HG03439 (cell line): ENCODE data around the gene LCLAT1.
"Not testable (repeated sequence)": the region's sequence is repeated elsewhere in the genome, so short reads cannot be mapped to it uniquely, and the experiment has no call there.

Experiments
- ATAC-seq: cut with Tn5 transposase; IDR thresholded peaks from one replicate; pipeline ENCODE4 v1.9.1; 2021; ENCODE audit warnings: mild to moderate bottlenecking, moderate library complexity; ENCODE audit not compliant: unreplicated experiment

The LCLAT1 gene

DNA sequence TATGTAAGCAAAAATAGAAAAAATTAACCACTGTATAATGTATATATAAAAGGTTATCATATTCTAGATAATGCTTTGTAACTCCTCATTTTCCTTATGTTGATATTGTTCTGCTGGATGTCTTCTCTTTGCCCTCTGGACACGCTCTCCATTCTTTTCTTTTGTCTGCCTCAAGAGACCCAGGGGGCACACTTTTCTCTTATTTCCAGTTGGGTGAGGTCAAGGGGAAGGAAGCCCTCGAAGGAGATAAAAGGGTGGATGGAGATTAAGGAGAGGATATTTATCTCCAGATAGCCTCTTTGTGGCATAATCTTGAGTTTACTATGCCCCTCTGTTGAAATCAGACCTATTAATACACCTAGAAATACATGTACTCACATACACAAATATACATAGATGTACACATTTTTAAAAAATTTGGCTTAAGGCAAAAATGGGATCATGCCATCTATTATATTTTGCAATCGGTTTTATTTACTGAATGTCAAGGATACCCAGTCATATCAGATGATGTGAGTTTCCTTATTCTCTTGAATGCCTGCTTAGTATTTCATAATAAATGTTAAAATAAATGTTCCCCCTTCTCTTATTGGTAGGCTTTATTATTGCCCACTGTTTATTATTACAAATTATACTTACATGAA, 65.3 kb downstream of the LCLAT1 start:
- no peak for ATAC-seq

DNA sequence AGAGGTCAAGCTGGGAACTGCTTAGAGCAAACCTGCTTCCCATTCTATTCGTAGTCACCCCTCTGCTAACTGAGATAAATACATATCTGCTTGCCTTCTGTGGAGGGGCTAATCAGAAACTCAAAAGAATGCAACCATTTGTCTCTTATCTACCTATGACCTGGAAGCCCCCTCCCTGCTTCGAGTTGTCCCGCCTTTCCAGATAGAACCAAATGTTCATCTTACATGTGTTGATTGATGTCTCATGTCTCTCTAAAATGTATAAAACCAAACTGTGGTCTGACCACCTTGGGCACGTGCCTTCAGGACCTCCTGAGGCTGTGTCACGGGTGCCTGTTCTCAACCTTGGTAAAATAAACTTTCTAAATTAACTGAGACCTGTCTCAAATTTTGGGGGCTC, 66.6 kb downstream of the LCLAT1 start:
- ATAC-seq, result not testable (repeated sequence)

DNA sequence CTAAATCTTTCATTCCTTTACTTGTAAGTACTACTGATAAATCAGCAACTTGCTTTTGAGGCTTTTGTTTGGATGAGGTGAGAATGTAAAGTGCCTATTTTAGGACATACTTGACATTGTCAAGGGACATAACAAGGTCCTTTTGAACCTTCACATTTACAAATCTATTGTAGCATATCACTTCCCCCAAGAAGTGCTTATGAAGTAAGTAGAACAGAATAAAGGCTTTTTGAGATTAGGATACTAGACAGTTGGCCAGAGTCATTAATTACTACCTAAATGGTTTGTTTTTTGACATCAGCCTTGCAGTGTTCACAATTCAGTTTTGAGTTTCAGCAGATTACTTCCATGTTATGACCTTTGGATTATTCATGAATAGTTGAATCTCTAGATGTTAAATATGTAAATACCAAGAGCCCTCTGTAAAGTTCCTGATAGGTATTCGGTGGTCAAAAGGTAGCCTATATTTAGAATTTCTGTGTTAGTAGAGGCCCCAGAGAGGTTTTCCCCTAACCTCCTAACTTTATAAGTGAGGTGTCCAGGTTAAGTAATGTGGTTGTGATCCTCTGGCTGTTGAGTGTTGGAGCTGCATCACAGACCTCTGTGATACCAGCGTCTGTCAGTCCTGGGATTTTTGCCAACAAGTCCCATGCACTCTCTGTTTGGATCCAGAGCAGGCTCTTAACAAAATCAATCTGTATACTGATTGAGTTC, 67.2 kb downstream of the LCLAT1 start:
- ATAC-seq, result no peak

DNA sequence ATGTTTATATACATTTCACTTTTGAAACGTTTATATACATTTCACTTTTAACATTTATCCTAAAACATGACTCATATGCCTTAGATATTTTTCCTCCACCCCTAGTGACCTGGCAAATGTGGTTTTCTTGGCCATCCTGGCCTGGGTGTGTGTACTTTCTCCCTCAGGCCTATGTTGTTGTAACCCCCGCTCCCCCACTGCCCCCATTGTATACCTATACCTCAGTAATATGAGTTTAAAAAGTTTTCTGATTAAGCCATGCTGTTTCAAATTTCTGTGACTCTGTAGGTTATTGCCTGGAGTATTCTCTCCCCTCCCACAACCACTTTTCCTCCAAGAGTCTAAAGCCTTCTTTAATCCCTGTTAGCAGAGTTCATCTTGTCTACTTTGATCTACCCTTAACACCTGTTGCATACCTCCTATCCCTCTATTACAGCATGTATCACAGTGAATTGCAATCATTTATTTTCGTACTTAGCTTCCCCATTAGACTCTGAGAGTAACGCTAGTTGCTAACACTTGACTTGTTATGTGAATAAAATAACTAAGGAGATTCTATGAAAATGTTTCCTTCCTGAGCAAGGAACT, 67.9 kb downstream of the LCLAT1 start:
- ATAC-seq, result no peak

DNA sequence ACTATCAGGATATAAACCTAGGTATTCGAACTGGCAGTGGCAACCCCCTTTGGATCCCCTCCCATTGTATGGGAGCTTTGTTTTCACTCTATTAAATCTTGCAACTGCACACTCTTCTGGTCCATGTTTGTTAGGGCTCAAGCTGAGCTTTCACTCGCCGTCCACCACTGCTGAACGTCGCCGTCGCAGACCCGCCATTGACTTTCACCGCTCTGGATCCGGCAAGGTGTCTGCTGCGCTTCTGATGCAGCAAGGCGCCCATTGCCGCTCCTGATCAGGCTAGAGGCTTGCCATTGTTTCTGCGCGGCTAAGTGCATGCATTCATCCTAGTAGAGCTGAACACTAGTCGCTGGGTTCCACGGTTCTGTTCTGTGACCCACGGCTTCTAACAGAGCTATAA, 69.1 kb downstream of the LCLAT1 start:
- ATAC-seq, result no peak

- no peak for ATAC-seq
Measured at GRCh38 chr2:30519796-30520195, 72.8 kb downstream of the LCLAT1 start.

DNA sequence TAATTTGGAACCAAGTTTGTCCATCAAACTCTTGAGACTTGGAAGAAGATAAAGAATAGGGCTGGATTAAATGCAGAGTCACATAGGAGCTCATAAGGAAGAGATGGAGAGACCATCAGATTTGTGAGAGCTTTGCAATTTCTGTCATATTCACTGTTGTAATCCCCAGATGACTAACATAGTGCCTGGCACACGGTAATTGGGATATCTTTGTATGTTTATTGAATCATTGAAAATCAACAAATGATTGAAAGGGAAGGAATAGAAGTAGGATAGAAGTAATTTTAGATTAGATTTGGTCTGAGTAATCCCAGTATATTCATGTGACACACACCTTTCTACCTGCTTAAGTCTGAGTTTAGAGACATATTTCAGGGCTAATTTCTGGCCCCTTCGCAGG, 75.4 kb downstream of the LCLAT1 start:
- no peak for ATAC-seq

DNA sequence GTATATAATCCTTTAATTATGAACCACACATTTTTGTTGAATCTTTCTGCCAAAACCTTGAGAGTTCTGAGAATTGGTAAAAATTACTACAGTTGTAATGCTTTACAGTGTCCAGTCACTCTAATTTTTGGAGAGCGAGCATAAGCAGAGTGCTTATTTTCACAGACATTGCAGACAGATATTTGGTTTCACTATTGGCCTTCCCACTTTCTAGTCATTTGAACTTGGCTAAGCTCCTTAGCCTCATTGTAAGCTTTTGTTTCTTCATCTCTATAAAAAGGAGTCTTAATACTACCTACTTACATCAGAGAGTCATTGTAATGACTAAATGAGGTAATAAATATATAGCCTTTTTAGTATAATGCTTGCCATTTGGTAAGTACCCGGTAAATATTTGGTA, 80.4 kb downstream of the LCLAT1 start:
- no peak for ATAC-seq

GRCh38 chr2:30527859-30528258, 80.8 kb downstream of the LCLAT1 start:
- ATAC-seq, result no peak

GRCh38 chr2:30530346-30530745, 83.3 kb downstream of the LCLAT1 start:
- ATAC-seq, result no peak

- no peak for ATAC-seq
Measured at GRCh38 chr2:30541680-30542079, 94.6 kb downstream of the LCLAT1 start.

- ATAC-seq, result no peak
Measured at GRCh38 chr2:30545875-30546274, 98.8 kb downstream of the LCLAT1 start.

GRCh38 chr2:30548386-30548785, 101.3 kb downstream of the LCLAT1 start:
- no peak for ATAC-seq

DNA sequence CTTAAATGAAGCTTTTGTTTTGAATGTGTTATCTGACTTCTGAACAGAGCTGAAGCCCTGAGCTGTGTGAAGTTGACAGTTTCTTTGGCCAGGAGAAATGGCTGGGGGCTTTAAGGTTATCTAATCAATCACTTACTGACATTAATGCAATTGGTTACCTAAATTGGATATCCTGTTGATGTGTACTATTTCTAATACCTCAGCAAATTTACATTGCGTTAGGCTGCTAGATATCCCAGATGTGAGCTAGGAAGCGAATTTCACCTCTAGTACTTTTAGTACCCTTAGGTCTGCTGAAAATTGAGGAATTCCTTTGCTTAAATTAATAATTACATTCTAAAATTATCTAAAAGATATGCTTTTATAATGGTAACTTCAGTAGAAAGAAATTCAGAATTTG, 102.0 kb downstream of the LCLAT1 start:
- no peak for ATAC-seq

- no peak for ATAC-seq
Measured at GRCh38 chr2:30559544-30560275, 112.7 kb downstream of the LCLAT1 start.

DNA sequence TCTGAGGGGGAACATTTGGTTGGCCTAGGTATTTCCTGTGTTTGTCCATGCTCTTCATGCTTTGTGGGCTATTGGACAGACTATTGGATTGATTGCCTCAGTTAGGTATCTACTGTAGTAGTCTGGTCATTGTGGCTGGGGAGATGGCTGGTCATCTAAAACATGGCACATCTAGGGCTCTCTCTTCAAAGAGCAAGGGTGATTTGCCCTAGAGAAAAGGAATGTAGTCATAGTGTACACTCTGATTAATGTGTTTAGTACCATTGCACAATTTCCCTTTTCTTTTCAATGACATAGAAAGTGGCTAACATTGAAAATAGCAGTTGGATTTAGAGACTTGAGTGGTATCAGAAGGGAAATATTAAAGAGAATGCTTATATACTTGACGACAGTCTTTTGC, 114.3 kb downstream of the LCLAT1 start:
- no peak for ATAC-seq

DNA sequence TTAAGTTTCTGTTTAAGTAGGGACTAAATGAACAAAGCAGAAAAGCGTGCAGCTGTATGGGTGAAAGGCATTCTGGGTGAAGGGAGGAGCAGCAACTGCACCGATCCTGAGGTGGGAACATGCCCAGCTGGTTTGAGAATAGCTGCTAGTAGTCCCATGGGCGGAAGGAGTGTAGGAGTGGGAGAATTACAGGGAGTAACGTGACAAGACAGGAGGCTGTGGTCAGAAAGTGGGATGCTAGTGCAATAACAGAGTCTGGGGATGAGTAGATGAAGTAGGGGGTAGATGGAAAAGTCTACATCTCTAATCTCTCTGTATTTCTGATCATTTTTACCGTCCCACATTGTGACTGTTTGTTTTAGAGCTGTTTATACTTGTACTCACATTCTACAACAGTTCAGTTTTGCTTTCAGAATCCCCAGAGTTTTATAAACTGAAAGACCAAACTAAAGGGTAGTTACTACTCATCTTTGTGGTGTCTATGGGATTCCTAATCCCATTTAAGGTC, 118.9 kb downstream of the LCLAT1 start:
- no peak for ATAC-seq

- no peak for ATAC-seq
Measured at GRCh38 chr2:30566631-30567030, 119.6 kb downstream of the LCLAT1 start.

DNA sequence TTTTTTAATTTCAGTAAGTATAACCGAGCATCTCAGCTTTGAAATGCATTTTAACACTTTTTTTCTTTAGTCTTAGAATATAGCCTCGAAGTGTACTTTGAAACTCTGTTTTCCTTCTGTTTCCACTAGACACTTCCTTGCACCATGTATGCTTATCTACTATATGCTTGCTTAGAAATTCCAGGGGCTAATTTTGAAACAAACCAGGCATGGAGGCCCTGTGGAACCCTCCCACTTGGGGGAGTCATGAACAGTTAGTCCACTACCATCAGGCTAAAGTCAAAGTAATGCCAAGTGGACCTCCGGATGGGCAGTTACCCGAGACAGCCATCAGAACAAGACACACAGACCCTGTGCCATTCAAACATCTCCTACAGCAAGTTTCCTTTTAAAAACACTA, 120.3 kb downstream of the LCLAT1 start:
- no peak for ATAC-seq

DNA sequence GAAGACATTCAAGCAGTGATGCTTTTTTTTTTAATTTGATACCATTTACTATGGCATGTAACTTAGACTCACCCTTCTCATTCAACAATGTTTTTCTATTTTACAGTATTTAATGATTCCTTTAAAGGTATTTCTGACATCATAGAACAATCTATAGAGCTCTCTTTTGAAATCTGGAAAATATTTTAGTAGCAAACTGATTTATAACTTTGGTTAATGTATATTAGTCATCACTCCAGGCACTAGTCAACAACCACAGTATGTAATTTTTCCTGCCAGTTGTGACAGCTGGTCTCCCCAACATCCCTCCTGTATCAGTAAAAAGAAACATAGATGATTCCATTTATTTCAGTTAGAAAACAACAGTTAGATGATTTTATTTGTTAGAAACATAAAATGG, 122.9 kb downstream of the LCLAT1 start:
- no peak for ATAC-seq

DNA sequence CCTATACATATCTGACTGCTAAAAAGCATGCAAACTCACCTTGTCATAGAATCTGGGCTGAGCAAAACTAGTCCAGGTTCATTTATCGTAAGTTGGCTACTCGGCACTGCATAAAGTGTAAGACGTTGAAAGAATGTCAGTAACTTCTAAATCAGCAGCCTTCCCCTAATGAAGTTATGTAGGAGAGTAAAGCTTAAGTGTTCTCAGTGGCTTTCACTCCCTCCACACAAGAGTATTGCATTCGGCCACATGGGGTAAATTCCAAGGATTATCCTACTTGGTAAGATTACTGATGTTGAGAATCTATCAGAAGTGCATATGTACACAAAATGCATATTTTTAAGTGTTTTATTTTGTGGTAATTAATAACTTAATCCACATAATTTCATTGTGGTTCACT, 130.1 kb downstream of the LCLAT1 start:
- no peak for ATAC-seq

DNA sequence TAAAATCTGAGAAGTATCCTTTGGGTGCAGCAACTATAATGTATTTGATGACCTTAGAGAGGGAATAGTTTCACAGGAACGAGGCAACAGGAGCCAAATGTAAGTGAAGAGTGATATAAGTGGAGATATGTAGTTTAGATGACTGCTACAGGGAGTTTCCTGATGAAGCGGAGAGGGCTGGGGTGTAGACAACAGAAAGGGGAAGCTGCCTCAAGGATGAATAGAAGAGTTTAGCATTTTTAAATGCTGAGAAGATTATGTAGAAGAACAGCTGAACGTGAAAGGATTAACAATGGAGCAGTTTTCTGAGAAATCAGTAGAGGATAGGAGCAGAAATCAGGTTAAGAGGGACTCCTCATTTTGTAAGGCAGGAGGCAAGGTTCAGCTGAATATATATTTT, 133.3 kb downstream of the LCLAT1 start:
- ATAC-seq, result no peak
